Measurements from ENCODE around the gene GUK1. TPM values are rescaled to one million over a fixed set of nuclear protein-coding genes. Genes with fewer than 3 reads are reported as not detected.

Gene GUK1
- total and polyA plus RNA-seq, 2 of the 4 experiments (the other 2 are of a cell fraction) = 465 to 548 TPM

DNA sequence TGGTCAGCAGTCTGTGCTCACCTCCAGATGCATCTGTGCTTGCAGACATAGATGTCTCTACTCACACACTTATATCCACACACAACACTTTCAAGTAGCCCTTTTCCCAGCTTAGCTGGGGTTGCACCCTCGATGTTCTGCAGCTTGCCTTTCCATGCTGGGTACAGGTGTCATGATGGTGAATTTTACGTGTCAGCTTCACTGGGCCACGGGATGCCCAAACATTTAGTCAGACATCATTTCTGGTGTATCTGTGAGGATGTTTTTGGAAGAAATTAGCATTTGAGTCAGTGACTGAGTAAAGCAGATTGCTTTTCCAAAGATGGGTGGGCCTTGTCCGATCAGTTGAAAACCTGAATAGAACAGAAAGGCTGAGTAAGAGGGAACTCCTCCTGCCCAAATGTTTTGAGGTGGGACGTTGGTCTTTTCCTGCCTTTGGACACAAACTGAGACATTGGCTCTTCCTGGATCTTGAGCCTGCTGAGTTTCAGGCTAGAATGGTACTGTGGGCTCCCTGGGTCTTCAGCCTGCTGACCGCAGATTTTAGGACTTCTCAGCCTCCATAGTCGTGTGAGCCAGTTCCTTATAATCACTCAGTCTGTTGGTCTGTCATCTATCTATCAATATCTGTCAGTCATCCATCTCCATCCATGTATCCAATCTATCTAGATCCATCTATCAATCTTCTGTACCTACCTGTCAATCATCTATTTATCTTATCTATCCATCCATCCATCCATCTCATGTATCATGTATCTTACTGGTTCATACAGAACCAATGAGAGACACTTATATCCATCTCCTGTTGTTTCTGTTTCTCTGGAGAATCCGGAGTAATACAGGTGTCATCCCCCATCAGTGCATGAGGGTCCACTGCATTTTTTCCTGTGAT, 55.1 kb downstream of the GUK1 start:
- no peaks in the 10 kb centered on the region; the same call in 1 of the 2 replicates for H3K9me1 ChIP-seq (ENCODE audit: insufficient read depth, low read length)
- H3K79me1 ChIP-seq (ENCODE audit: low read depth in 1 of 2, low read length in 2 of 2) = no peaks in the 10 kb centered on the region
- ATAC-seq (ENCODE audit: low read depth) = no peak
- no peak overlapping the region for H3K23ac ChIP-seq (ENCODE audit: low read depth, low read length)
- H3K27ac ChIP-seq (ENCODE audit: insufficient read depth, low read length) = no peak overlapping the region
- no peak overlapping the region for H3K4me3 ChIP-seq (ENCODE audit: insufficient read depth, low read depth, low read length)
- H4K8ac ChIP-seq (ENCODE audit: low read depth in 2 of 2, low read length in 2 of 2) = no peak overlapping the region
- 55% methylated on average over 3 of the region's 8 CpGs; no CpG with 5 or more reads in 1 of the 2 experiments for WGBS, 2 experiments (ENCODE audit: extremely low coverage in 2 of 2, insufficient read length in 1 of 2)
- in situ Hi-C loops (cut with MboI; ENCODE audit: low sequenced_read_pairs) (no loop called here), intact Hi-C loops (cut with micrococcal nuclease) (no loop called here), dilution Hi-C loops (cut with HindIII; ENCODE audit: low sequenced_read_pairs, unreplicated experiment) (no loop called here)
- H4K91ac ChIP-seq (ENCODE audit: insufficient read depth, low read depth, low read length) = no peak overlapping the region
- no peak overlapping the region for H3K18ac ChIP-seq (ENCODE audit: low read depth, low read length)
- no peak overlapping the region for H3K14ac ChIP-seq (replicated peaks; ENCODE audit: low read depth, low read length)
- H2BK5ac ChIP-seq (ENCODE audit: low read depth, low read length, poor library complexity, severe bottlenecking) = no peak overlapping the region
- H2AFZ ChIP-seq (replicated peaks; ENCODE audit: low read length, poor library complexity) = no peak overlapping the region
- no peak overlapping the region for H2BK20ac ChIP-seq (ENCODE audit: low read depth, low read length)
- ChIA-PET CTCF (no interaction called here), POLR2A (ENCODE audit: unreplicated experiment) (interaction anchor here (0.8 kb wide), 1 partner anchor 9 kb away, joined by 4 read pairs; no protein-coding TSS in a partner anchor)
- peaks cover 9% of the 10 kb centered on the region for H3K9me3 ChIP-seq (ENCODE audit: control insufficient read depth, insufficient read depth, low read length)
- TF ChIP-seq ELK1 (IDR thresholded peaks at IDR 0.05; ENCODE audit: borderline replicate concordance, low read depth, low read length) = no peak
- no peak for TF ChIP-seq MAFK (IDR thresholded peaks at IDR 0.05; ENCODE audit: low read depth, low read length)
- TF ChIP-seq, protein P1, sequence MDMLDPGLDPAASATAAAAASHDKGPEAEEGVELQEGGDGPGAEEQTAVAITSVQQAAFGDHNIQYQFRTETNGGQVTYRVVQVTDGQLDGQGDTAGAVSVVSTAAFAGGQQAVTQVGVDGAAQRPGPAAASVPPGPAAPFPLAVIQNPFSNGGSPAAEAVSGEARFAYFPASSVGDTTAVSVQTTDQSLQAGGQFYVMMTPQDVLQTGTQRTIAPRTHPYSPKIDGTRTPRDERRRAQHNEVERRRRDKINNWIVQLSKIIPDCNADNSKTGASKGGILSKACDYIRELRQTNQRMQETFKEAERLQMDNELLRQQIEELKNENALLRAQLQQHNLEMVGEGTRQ (IDR thresholded peaks at IDR 0.05; ENCODE audit: low read depth, low read length) = no peak
- no peak for TF ChIP-seq CEBPB (IDR thresholded peaks at IDR 0.05; ENCODE audit: low read depth, low read length)
- no peak for TF ChIP-seq CHD1 (IDR thresholded peaks at IDR 0.05; ENCODE audit: low read depth, low read length)
- TF ChIP-seq MXI1 (IDR thresholded peaks at IDR 0.05; ENCODE audit: borderline replicate concordance, low read depth, low read length) = no peak
- TF ChIP-seq, protein P2, sequence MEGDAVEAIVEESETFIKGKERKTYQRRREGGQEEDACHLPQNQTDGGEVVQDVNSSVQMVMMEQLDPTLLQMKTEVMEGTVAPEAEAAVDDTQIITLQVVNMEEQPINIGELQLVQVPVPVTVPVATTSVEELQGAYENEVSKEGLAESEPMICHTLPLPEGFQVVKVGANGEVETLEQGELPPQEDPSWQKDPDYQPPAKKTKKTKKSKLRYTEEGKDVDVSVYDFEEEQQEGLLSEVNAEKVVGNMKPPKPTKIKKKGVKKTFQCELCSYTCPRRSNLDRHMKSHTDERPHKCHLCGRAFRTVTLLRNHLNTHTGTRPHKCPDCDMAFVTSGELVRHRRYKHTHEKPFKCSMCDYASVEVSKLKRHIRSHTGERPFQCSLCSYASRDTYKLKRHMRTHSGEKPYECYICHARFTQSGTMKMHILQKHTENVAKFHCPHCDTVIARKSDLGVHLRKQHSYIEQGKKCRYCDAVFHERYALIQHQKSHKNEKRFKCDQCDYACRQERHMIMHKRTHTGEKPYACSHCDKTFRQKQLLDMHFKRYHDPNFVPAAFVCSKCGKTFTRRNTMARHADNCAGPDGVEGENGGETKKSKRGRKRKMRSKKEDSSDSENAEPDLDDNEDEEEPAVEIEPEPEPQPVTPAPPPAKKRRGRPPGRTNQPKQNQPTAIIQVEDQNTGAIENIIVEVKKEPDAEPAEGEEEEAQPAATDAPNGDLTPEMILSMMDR (conservative IDR thresholded peaks at IDR 0.05; ENCODE audit: low read depth, low read length) = no peak
- TF ChIP-seq RAD21 (IDR thresholded peaks at IDR 0.05; ENCODE audit: low read length) = no peak
- TF ChIP-seq RCOR1 (IDR thresholded peaks at IDR 0.05; ENCODE audit: insufficient replicate concordance, low read length) = no peak
- TF ChIP-seq NFE2L2 (IDR thresholded peaks at IDR 0.05; ENCODE audit: low read depth, low read length) = no peak
- TF ChIP-seq RFX5 (IDR thresholded peaks at IDR 0.05; ENCODE audit: low read depth, low read length) = no peak
- TF ChIP-seq BHLHE40 (IDR thresholded peaks at IDR 0.05; ENCODE audit: low read depth, low read length) = no peak
- H3K56ac ChIP-seq (ENCODE audit: extremely low read depth, insufficient read depth, low read length) = no peak overlapping the region
- DNase-seq = no peak
- no peak overlapping the region for H2AK9ac ChIP-seq (replicated peaks; ENCODE audit: low read depth, low read length, poor library complexity)
- H3K4me1 ChIP-seq (ENCODE audit: control insufficient read depth, insufficient read depth, low read length) = no peaks in the 10 kb centered on the region
- no peaks in the 10 kb centered on the region for H3K27me3 ChIP-seq (ENCODE audit: control insufficient read depth, insufficient read depth, low read length)
- no peak overlapping the region for H2BK15ac ChIP-seq (ENCODE audit: low read depth, low read length)
- H3K9ac ChIP-seq (ENCODE audit: low read depth, low read length) = no peak overlapping the region
- H4K5ac ChIP-seq (ENCODE audit: low read depth, low read length) = no peak overlapping the region
- no peak overlapping the region for H2BK120ac ChIP-seq (ENCODE audit: low read depth, low read length)
- no peak overlapping the region for H3K4me2 ChIP-seq (ENCODE audit: low read depth, low read length)
- no peak overlapping the region for H3K4ac ChIP-seq (ENCODE audit: low read depth, low read length)
- H2AK5ac ChIP-seq (ENCODE audit: low read depth, low read length) = no peak overlapping the region
- H3K36me3 ChIP-seq (ENCODE audit: control insufficient read depth, insufficient read depth, low read length) = no peaks in the 10 kb centered on the region
- BruUV-seq (replicated peaks) = no TSS peak
- H4K20me1 ChIP-seq (ENCODE audit: insufficient read depth, low read length) = no peaks in the 10 kb centered on the region
